NOMO-1 treated with dmso at 0.1 percent for 144 hours (cell line): ENCODE measurements around the gene SINHCAF.
"Not testable (repeated sequence)": the region's sequence is repeated elsewhere in the genome, so short reads cannot be mapped to it uniquely, and the experiment has no call there.

Experiments
- DNase-seq: peaks from one replicate; lab custom pipeline; 2025; ENCODE audit not compliant: unreplicated experiment; lab: John Stamatoyannopoulos, UW

SINHCAF gene

DNA sequence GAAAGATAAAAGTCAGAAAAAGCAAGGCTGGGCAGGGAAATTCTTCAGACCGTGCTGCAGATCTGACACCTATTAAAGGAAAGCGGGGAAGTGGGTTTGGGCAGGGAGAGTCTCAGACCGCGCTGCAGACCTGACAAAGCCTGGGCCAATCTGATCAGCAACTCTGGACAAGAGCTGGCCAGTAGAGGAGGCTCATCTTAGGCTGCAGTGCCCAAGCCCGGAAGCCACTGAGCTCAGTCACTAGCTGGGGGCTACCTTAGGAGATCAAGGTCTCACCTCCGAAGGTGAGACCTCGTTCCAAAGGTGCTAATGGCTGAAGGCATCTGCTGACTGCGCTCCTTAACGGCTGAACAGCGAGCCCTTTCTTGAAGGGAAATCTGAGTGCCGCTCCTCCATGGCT lies 60.2 kb downstream of the SINHCAF start:
- DNase-seq = no peak

DNA sequence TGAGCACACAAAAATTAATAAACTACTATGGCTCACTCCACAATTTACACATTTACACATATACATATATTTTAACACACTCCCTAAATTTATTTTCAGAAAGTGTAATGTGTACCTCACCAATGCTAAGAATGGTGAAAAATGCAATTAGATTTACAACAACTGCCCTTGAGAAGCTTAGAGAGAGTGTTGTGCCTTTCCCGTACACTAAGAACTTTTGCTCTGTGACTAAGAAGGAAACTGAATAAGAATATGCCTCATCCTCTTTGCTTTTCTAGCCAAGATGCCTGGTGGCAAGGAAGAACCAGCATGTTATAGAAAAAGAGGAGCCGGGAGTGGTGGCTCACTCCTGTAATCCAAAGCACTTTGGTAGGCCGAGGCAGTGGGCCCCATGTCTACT lies 62.3 kb downstream of the SINHCAF start:
- no peak for DNase-seq

DNA sequence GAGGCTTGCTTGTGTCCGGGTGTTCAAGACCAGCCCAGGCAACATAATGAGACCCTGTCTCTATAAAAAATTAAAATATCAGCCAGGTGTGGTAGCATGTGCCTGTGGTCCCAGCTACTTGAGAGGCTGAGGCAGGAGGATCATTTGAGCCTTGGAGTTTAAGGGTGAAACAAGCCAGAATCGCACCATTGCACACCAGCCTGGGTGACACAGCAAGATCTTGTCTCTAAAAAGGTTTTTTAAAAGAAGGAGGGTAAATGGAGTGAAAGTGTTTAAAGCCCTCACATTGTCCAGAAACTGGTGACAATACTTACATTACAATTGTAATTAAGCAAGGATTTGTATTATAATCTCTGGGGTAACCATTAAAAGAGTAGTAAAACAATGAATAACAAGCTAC lies 64.2 kb downstream of the SINHCAF start:
- no peak for DNase-seq

DNA sequence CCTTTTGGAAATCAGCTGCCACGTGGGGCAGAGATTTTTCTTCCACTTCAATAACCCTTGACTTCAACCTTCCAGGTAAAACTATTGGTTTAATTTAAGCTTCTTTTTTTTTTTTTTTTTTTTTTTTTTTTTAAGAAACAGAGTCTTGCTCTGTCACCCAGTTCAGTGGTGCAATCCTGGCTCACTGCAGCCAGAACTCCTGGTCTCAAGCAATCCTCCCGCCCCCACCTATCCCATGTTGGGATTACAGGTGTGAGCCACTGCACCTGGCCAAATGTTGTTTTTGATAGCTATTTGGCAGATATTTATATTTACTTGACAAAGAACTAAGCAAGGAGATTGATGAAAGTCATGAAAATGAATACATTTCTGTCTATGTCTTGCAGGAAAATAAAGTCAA lies 65.1 kb downstream of the SINHCAF start:
- no peak for DNase-seq

DNA sequence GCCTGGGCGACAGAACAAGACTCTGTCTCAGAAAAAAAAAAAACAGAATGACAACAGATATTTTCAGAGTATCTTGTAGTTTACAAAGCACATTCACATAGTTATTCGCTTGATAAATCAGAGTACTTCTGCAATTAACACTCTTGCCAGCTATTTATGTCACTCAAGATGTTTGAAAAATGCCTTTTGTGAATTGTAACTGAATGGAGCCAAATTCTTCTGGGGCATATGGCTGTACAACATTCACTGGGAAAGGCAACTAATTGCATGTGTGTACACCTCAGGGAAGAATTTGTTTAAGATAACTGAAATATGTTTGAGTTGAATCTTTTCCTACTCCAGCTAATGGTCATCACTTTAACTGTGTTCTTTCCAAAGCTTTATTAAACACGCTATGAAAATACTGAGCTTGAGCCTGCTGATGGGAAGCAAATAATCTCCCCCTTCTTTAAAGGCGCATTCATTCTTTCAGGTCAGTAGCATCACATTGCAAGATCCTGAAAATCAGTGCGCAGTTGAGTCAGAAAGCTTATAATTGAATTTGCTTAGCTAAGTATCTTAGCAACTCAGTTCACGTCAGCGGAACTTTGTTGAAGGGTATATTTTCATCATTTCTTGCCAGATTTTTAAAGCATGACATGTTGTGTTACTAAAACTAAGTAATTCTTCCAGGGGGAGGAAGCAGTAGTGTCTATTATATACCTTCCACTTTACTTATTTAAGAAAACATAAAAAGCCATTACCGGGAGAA lies 66.6 kb downstream of the SINHCAF start:
- DNase-seq = no peak

DNA sequence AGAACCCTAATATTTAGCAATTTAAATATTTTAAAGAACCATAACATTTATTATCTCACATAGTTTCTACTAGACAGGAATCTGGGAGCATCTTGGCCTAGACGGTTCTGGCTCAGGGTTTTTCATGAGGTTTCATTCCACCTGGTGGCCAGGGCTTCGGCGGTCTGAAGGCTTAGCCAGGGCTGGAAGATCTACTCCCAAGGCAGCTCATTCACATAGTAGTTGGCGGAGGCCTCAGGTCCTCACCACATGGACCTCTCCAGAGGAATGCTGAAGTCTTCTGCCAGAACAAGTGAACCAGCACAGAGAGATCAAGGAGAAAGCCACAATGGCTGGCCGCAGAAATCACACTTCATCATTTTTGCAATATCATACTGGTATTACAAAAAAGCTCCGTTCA lies 68.2 kb downstream of the SINHCAF start:
- DNase-seq = no peak

DNA sequence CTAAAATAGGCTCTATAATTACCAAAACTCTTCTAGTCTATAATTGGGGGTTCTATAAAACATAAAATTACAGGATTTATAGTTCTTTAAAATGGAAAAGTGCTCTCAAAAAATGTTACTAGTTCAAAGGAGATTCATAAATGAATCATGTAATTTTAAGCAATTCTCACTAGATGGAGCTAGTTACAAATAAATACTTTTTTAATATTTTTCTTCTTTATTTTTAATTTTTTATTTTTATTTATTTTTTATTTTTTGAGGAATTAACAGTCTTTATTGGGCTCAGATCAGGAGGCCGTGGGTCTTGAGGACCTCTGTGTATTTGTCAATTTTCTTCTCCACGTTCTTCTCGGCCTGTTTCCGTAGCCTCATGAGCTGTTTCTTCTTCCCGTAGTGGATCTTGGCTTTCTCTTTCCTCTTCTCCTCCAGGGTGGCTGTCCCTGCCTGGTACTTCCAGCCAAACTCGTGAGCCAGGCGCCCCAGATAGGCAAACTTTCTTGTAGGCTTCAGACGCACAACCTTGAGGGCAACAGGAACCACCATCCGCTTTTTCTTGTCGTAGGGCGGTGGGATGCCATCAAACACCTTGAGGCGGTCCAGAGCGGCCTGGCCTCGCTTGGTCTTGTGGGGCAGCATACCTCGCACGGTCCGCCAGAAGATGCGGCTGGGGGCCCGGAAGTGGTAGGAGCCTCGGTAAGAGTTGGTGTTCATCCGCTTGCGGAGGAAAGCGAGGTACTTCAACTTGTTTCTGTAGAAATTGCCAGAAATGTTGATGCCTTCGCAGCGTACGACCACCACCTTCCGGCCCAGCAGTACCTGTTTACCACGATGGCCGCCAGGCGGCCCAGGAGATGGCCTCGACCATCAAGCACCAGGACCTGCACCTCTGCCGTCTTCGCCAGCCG lies 74.0 kb downstream of the SINHCAF start:
- DNase-seq = not testable (repeated sequence)

DNA sequence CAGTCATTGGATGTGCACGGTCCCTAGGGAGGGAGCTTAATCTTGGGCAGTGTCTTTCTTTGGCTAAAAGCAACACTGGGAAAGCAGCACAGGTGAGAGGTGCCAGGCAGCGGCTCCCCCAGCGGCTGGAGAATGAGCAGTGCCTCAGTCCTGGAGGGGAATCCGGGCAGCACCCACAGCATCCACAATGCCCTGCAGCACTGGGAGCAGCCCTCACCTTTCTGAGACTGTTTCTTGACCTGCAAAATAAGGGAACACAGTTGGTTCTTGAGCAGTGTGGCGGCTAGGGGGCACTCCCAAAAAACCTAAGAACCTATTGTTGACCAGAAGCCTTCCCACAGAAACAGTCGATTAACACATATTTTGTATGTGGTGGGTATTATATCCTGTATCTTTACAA lies 75.8 kb downstream of the SINHCAF start:
- DNase-seq = no peak

DNA sequence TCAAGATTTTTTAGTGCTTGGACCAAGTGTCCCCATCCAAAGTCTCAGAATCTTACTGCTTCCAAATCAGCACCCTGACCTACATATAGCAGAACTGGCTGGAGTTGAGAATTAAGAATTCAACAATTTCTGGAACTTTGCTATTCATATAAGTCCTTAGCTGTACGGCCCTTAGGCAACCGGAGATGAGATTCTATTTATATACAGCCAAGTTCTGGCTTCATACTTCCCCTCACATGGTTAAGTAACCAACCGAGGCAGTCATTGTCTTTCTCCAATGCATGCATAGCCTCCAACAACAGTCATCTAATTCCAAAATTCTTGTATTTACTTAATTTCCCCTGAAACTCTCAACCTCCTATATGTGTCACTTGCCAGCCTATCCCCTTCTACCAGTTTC lies 76.6 kb downstream of the SINHCAF start:
- DNase-seq = no peak

DNA sequence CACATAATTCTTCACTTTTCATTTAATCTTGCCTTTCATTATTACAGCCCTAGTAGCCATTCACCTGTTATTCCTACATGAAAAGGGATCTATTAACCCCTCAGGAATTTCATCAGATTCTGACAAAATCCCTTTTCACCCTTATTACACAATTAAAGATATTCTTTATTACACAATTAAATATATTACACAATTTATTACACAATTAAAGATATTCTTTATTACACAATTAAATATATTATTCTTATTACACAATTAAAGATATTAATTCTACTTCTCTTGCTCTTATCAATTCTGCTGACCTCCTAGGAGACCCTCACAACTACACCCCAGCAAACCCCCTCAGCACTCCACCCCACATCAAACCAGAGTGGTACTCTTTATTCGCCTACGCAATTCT lies 77.1 kb downstream of the SINHCAF start:
- DNase-seq = no peak

DNA sequence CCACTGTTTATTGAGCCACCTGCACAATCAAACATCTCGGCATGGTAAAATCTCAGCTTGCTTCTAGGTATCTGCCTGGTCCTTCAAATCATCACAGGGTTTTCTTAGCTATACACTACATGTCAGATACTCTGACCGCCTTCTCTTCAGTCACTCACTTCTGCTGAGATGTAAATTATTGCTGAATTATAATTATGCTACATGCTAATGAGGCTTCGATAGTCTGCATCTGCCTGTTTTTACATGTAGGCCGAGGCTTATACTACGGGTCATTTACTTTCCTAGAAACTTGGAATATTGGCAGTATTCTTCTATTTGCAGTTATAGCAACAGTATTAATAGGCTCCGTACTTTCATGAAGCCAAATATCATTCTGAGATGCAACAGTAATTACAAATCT lies 77.6 kb downstream of the SINHCAF start:
- no peak for DNase-seq

DNA sequence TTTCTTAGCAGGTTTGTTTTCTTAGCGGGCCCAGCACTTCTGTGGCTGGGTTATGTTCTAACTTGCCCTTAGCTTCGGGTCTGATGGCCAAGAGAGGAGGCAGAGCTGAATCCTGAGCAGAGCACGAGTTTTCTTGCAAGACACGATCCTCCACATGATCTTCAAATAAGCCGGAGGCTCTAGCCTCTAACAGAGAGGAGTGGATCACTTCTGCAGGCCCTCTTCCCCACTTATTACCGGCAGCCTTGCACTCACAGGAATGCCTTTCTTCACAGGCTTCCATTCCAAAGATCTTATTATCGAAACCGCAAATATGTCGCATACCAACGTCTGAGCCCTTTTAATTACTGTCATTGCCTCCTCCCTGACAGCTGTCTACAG lies 79.5 kb downstream of the SINHCAF start:
- no peak for DNase-seq

DNA sequence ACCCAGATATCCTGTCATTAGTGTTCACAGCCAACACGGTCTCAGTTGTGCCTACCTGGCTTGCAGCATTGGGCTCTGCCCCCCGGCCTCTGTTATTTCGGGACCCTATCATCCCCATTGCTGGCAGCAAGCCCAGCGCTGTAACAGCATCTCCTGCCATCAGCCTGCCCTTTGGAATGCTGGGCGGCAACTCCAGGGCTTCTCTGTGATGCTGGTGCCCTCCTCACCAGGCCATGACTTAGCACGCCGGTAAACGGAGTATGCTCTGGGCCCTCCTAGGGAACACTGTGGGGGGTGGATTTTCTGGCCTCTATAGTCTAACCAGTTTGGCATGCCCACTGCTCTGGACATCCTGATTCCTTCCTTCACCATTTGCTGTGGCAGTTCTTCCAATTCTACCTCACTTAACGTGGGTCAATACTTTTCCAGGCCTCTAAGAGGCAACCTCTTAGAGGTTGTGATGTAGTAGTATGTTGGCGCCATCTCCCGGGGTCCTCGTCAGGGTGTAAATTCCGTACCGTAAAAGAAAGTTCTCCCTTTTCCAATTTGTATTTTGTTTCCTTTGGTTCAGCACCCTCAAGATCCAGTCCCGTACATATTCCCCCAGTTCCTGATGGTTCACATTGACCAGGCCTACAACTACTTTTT lies 80.0 kb downstream of the SINHCAF start:
- no peak for DNase-seq

DNA sequence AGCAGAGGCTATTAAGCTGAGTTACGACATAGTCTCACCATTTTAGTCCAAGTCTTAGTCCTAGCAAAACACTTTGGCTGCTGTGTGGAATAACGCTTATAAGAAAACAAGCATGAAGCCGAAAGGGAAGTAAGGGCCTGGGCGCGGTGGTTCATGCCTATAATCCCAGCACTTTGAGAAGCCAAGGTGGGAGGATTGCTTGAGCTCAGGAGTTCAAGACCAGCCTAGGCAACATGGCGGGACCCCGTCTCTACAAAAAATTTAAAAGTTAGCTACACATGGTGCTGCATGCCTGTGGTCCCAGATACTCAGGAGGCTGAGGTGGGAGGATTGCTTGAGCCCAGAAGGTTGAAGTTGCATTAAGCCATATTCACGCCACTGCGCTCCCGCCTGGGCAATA lies 83.5 kb downstream of the SINHCAF start:
- DNase-seq = not testable (repeated sequence)

DNA sequence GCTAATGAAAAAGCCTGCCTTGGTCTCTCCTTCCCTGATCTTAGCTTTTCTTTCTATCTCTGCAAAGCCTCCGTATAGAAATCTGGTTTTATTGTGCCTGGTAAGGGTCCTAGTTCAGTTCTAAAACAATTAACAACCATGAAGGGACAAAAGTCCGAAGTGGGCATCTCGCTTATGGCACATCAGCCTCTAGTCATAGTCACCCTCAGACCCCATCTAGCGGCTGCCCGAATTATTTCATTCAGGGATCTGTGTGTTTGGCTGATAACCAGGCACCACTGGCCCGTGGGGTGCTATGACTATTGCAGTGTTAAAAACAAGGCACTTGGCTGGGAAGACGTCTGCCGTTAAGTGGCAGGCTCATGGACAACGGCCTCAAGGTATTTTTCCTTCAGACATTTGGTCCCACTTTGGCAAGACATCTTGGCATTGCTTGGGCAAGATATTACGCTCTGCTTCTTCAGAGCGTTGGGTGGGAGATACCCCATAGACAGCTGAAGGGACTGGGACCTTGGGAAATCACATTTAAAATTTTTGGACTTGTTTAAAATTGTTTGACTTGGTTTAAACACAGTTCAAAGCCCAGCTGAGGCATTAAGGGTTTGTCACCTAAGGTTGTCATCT lies 87.1 kb downstream of the SINHCAF start:
- peak; percentile 34 for DNase-seq

DNA sequence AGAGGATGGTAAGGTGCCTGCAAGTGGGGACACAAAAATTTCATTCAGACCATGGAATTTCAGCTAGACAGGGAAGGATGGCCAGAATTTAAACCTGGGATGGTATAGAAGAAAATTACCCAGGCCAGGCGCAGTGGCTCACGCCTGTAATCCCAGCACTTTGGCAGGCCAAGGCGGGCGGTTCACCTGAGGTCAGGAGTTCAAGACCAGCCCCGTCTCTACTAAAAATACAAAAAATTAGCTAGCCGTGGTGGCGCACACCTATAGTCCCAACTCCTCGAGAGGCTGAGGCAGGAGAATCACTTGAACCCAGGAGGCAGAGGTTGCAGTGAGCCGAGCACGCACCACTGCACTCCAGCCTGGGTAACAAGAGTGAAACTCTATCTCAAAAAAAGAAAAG lies 87.6 kb downstream of the SINHCAF start:
- DNase-seq = not testable (repeated sequence)

DNA sequence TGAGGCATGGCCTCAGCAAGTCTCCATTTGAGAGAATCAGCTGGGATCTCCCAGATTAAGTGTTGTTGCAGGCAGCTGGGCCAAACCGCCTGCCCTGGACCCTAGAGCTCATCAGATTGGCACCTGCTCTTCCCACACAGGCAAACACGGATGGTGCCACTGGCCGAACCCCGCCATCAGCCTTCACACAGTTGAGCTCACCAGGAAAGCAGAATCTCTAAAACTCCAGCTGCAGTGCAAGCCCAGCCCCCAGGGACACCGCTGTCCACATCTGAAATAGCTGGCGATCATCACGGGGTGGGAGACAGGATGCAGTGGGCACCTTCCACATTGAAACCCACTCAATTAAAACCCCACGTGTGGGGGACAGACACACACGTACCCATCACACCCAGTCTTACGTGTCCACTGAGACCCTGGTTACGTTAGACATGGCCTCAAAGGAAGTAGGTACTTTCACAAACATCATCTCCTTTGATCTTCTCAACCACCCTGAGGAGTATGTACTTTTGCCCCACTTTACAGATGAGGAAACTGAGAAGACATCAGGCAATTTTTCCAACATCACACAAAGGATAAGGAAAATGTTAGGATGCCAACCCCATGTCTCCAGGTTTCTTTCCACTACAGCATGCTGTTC lies 88.8 kb downstream of the SINHCAF start:
- no peak for DNase-seq

DNA sequence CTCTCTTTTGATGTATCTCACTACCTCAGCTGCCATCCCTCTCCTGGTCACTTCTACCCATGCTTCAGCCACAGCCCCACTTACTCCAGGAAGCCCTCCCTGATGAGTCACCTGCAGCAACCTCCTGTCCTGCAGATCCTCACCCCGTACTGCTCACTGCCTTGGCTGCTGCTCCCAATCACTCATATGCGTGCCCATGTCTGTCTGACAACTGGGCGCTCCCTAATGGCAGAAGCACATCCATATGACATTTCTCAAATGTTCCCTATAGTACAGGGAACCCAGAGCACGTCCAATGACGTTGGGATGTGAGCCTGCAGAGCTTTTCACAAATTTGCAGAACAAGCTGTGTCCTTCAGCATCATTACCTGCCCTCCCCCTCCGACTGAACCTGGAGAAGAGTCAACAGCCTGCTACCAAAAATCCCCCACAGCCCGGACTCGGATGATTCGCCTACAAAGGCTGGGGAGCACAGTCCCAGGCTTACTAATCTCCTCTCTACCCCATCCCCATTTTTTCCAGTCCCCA lies 90.0 kb downstream of the SINHCAF start:
- no peak for DNase-seq

DNA sequence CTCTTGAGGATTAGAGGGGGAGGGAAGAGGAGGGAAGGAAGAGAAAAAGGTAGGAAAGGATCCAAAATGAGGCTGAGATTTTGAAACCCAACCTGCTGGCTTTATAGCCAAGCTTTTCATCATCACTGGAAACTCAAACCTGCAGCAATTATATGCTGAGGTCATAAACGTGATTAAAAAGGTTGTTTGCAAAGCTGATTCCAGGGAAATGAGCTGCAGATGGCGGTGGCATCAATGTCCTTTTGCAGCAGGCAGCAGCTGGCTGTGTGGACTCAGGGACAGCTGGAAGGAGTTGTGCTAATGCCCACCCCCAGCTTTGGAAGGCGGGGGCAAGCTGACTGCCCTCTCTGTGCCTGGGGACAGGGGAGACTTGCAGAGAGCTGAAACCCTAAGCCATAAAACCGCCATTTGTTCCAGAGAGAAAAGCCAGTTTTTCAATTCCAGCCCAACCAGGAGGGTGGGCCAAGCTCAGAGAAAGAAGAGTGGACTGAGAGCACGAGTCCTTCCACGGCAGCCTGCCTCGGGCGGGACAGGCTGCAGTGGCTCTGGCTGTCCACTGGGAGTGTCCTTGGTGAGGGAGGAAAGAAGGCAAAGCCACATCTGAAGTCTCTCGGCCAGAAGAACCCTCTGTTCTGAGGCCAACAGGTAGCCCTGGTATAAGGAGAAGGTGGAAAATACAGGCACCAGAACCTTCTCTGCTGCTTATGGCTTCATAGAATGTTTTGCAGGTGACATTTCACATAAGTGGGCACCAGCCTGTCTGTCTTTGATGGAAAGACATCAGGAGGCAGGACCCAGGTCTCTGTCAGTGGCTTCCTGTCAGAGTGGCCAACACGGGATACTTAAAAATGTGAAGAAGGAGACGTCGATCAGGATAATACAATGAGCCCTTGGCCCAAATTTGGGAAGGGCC lies 90.7 kb downstream of the SINHCAF start:
- no peak for DNase-seq
